Coronary artery (tissue), 2 donors: Measurements from ENCODE around the gene XRCC1.
"Not testable (repeated sequence)": the region's sequence is repeated elsewhere in the genome, so short reads cannot be mapped to it uniquely, and the experiment has no call there.

ENCODE experiments used
- DNase-seq: peaks from one replicate; pipeline ENCODE4 v3.0.0-alpha.2; 2017; ENCODE audit warnings: low spot score
- H3K27ac ChIP-seq, 2 donors: fragments of 200-600 bp; sonication (generic); one replicate each; pipeline ENCODE4 v1.5.1; 2016 to 2019
- H3K4me3 ChIP-seq: fragments of 200-600 bp; sonication (generic); 2 replicates; pipeline ENCODE4 v1.5.1; 2016; ENCODE audit warnings: mild to moderate bottlenecking, moderate library complexity
- CTCF ChIP-seq: fragments of 200-600 bp; sonication (generic); IDR thresholded peaks from one replicate; pipeline ENCODE4 v1.5.1; 2019; ENCODE audit warnings: antibody characterized with exemption

XRCC1 gene

GRCh38 chr19:43594710-43595604 is 19.6 kb upstream of the XRCC1 start:
- H3K27ac ChIP-seq: peak overlapping the region; percentile 76 to 97
- TF ChIP-seq CTCF: peak; percentile 45
- H3K4me3 ChIP-seq: peak overlapping the region; percentile 67
- DNase-seq: no peak

GRCh38 chr19:43594081-43594697 is 18.9 kb upstream of the XRCC1 start:
- no peak for TF ChIP-seq CTCF
- H3K27ac ChIP-seq: peak overlapping the region in 1 of 2 donors; percentile 76
- H3K4me3 ChIP-seq: peak overlapping the region; percentile 67
- DNase-seq: no peak

GRCh38 chr19:43592800-43593350 is 17.5 kb upstream of the XRCC1 start:
- Histone ChIP-seq H3K4me3 (no peak overlapping the region), H3K27ac (no peak overlapping the region)
- TF ChIP-seq CTCF: no peak
- no peak for DNase-seq

- DNase-seq: no peak
- TF ChIP-seq CTCF: no peak
- no peak overlapping the region for H3K27ac ChIP-seq
- H3K4me3 ChIP-seq: no peak overlapping the region
Observed at GRCh38 chr19:43591904-43592772, 16.8 kb upstream of the XRCC1 start.

- Histone ChIP-seq H3K27ac (no peak overlapping the region), H3K4me3 (no peak overlapping the region)
- TF ChIP-seq CTCF: no peak
- DNase-seq: no peak
Observed at GRCh38 chr19:43589678-43590077, 14.4 kb upstream of the XRCC1 start.

- no peak for DNase-seq
- Histone ChIP-seq H3K4me3 (no peak overlapping the region), H3K27ac (no peak overlapping the region)
- no peak for TF ChIP-seq CTCF
Observed at GRCh38 chr19:43589277-43589676, 13.9 kb upstream of the XRCC1 start.

GRCh38 chr19:43587029-43587428 is 11.7 kb upstream of the XRCC1 start:
- not testable (repeated sequence) for H3K27ac ChIP-seq, DNase-seq, H3K4me3 ChIP-seq
